Measurements from ENCODE around the gene SOX18.

DNA sequence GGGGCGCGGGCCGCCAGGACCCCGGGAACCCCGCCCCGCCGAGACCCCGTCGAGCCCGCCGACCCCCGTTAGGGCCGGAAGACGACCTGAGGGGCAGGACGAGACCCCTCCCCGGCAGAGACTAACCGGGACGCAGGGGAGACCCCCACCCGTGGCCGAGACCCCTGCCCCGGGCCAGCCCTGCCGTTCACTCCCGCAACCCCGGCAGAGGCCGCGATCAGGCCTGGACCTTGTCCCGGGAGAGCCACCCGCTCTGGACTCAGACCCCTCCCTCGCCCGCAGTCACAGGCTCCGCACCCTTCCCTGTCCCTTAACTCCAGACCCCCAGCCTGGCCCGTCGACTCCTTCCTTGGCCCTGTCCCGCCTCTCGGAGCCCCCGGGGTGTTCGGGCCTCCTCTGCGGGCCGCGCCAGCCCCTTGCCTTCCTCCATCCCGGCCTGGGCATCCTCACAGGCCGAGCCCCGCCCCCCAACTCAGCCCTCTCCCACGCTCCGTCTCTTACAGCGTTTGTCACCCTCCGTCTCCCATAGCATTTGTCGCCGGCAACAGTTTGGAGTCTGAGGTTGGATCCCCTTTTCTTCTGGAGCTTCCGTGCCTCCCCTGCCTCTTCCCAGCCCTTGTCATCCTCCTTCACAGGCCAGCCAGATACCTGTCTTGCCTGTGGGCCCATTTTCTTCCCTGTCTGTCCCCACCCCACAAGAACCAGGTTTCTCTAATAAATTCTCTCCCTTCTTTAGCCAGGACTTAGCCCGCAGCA, 14.1 kb upstream of the SOX18 start:
- TF ChIP-seq ARNTL (CRISPR knock-in tag; IDR thresholded peaks at IDR 0.05; ENCODE audit: borderline replicate concordance, low read depth) (no peak), CSDC2 (CRISPR knock-in tag; IDR thresholded peaks at IDR 0.05) (no peak)
- TF ChIP-seq, protein P1, sequence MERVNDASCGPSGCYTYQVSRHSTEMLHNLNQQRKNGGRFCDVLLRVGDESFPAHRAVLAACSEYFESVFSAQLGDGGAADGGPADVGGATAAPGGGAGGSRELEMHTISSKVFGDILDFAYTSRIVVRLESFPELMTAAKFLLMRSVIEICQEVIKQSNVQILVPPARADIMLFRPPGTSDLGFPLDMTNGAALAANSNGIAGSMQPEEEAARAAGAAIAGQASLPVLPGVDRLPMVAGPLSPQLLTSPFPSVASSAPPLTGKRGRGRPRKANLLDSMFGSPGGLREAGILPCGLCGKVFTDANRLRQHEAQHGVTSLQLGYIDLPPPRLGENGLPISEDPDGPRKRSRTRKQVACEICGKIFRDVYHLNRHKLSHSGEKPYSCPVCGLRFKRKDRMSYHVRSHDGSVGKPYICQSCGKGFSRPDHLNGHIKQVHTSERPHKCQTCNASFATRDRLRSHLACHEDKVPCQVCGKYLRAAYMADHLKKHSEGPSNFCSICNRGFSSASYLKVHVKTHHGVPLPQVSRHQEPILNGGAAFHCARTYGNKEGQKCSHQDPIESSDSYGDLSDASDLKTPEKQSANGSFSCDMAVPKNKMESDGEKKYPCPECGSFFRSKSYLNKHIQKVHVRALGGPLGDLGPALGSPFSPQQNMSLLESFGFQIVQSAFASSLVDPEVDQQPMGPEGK (CRISPR knock-in tag; IDR thresholded peaks at IDR 0.05; ENCODE audit: borderline replicate concordance), result no peak
